Measurements from ENCODE around the gene C6orf120.

DNA sequence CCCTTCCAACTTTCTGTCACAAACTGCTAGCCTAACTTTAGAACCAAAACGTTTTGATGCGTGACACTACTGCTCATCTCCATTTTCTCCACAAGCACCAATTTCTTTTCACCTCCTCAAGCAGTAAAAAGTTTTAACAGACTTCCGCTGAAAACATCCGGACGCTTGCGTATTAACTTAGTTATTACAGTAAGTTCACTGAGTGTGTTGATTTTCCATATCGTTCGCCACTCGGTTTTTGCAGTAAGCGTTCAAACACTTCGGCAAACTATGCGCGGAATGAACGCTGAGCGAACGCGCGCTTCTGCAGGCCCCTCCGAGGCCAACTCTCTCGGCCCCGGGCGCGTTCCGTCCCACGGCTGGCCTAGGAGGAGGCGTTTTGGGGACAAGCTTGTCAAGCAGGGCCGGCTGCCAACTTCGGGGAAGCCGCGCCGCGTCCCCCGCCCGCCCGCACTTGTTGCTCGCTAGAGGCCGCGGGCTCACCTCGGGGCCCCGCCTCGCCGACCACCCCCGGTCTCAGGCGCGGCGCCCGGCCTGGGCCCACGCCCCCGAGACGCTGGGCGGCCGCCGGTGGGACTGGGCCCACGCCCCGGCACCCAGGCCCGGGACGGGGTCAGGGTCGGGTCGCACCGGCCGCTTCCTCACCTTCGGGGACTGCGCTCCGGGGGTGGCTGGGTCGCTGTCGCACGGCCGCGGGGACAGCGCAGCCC, 21.4 kb downstream of the C6orf120 start:
- TF ChIP-seq, protein P1, sequence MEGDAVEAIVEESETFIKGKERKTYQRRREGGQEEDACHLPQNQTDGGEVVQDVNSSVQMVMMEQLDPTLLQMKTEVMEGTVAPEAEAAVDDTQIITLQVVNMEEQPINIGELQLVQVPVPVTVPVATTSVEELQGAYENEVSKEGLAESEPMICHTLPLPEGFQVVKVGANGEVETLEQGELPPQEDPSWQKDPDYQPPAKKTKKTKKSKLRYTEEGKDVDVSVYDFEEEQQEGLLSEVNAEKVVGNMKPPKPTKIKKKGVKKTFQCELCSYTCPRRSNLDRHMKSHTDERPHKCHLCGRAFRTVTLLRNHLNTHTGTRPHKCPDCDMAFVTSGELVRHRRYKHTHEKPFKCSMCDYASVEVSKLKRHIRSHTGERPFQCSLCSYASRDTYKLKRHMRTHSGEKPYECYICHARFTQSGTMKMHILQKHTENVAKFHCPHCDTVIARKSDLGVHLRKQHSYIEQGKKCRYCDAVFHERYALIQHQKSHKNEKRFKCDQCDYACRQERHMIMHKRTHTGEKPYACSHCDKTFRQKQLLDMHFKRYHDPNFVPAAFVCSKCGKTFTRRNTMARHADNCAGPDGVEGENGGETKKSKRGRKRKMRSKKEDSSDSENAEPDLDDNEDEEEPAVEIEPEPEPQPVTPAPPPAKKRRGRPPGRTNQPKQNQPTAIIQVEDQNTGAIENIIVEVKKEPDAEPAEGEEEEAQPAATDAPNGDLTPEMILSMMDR (IDR thresholded peaks at IDR 0.05) = no peak
- no peak for TF ChIP-seq EZH2 (IDR thresholded peaks at IDR 0.05; ENCODE audit: borderline replicate concordance, insufficient read depth, low read depth, low read length, poor library complexity, severe bottlenecking)

All from B cell (primary cell).